PFSK-1 (cell line): Measurements from ENCODE around the gene GPAM.

Experiments used
- POLR2AphosphoS5 ChIP-seq: IDR thresholded peaks from 2 replicates; pipeline ENCODE4 v1.6.1; 2012; ENCODE audit warnings: low read depth, mild to moderate bottlenecking, control low read depth, low read length, moderate library complexity
- REST ChIP-seq, 2 experiments: IDR thresholded peaks; 2 replicates each; pipeline versions ENCODE4 v1.6.1 to v1.8.0; 2011 to 2012; ENCODE audit warnings: low read depth in 2 of 2, low read length in 2 of 2, control low read depth in 1 of 2, inconsistent platforms in 1 of 2, mild to moderate bottlenecking in 1 of 2, moderate library complexity in 1 of 2; ENCODE audit not compliant: insufficient read depth in 1 of 2

- TF ChIP-seq REST (IDR thresholded peaks at IDR 0.05; ENCODE audit: insufficient read depth in 1 of 2, low read depth in 2 of 2, low read length in 2 of 2) (no peak), POLR2AphosphoS5 (no peak)
Observed at GRCh38 chr10:112146799-112147198, 36.8 kb downstream of the GPAM start.
